ENCODE measurements around the gene IL31. TPM values are rescaled to one million over a fixed set of nuclear protein-coding genes. Genes with fewer than 3 reads are reported as not detected.

The IL31 gene
- total and polyA plus RNA-seq, 2 of the 4 experiments (the other 2 are of a cell fraction): not detected

DNA sequence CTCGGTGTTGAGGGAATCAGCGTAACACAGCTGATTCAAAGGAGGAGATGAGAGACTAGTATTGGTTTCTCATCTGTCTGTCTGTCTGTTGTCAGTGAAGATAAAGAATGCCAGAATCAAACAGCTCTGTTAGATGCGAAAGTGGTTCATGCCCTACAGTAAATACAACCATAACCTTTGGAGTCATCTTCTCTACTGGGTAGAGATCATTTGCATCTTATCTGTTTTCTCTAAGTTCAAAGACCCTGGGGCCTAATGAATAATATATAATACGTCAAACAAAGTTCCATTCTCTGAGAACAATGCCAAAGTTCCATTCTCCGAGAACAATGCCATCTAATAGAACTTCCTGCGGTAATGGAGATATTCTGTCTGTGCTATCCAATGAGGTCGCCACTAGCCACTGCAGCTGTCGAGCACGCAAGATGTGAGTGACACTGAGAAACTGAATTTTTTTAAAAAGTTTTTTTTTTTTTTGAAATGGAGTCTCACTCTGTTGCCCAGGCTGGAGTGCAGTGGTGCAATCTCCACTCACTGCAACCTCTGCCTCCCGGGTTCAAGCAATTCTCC lies 6.6 kb downstream of the IL31 start:
- Histone ChIP-seq H3K4me3 (ENCODE audit: insufficient read depth, low read depth, low read length) (no peak overlapping the region), H2BK15ac (ENCODE audit: low read depth, low read length) (no peak overlapping the region), H3K14ac (replicated peaks; ENCODE audit: low read depth, low read length) (no peak overlapping the region), H2AFZ (replicated peaks; ENCODE audit: low read length, poor library complexity) (no peak overlapping the region), H3K9me3 (ENCODE audit: control insufficient read depth, insufficient read depth, low read length) (no peaks in the 10 kb centered on the region), H2BK5ac (ENCODE audit: low read depth, low read length, poor library complexity, severe bottlenecking) (no peak overlapping the region), H3K56ac (ENCODE audit: extremely low read depth, insufficient read depth, low read length) (no peak overlapping the region), H2BK20ac (ENCODE audit: low read depth, low read length) (no peak overlapping the region), H3K4me2 (ENCODE audit: low read depth, low read length) (no peak overlapping the region), H3K36me3 (ENCODE audit: control insufficient read depth, insufficient read depth, low read length) (no peaks in the 10 kb centered on the region), H3K27me3 (ENCODE audit: control insufficient read depth, insufficient read depth, low read length) (peaks cover 15% of the 10 kb centered on the region), H4K8ac (ENCODE audit: low read depth in 2 of 2, low read length in 2 of 2) (no peak overlapping the region), H3K4ac (ENCODE audit: low read depth, low read length) (no peak overlapping the region), H2AK5ac (ENCODE audit: low read depth, low read length) (no peak overlapping the region), H3K9ac (ENCODE audit: low read depth, low read length) (no peak overlapping the region), H3K23ac (ENCODE audit: low read depth, low read length) (no peak overlapping the region), H3K79me1 (ENCODE audit: low read depth in 1 of 2, low read length in 2 of 2) (no peaks in the 10 kb centered on the region), H3K27ac (ENCODE audit: insufficient read depth, low read length) (no peak overlapping the region), H3K18ac (ENCODE audit: low read depth, low read length) (no peak overlapping the region), H3K4me1 (ENCODE audit: control insufficient read depth, insufficient read depth, low read length) (no peaks in the 10 kb centered on the region), H4K20me1 (ENCODE audit: insufficient read depth, low read length) (no peaks in the 10 kb centered on the region), H4K91ac (ENCODE audit: insufficient read depth, low read depth, low read length) (no peak overlapping the region), H4K5ac (ENCODE audit: low read depth, low read length) (no peak overlapping the region), H2BK120ac (ENCODE audit: low read depth, low read length) (no peak overlapping the region), H2AK9ac (replicated peaks; ENCODE audit: low read depth, low read length, poor library complexity) (no peak overlapping the region), H3K9me1 (ENCODE audit: insufficient read depth, low read length) (no peaks in the 10 kb centered on the region)
- in situ Hi-C loops (cut with MboI; ENCODE audit: low sequenced_read_pairs) (no loop called here), dilution Hi-C loops (cut with HindIII; ENCODE audit: low sequenced_read_pairs, unreplicated experiment) (no loop called here), intact Hi-C loops (cut with micrococcal nuclease) (no loop called here)
- ATAC-seq (ENCODE audit: low read depth) (no peak), DNase-seq (no peak)
- POLR2A ChIA-PET (ENCODE audit: unreplicated experiment): no interaction called here
- no TSS peak for BruUV-seq (replicated peaks)
- no CpG with 5 or more reads among the region's 10 CpGs for WGBS, 2 experiments (ENCODE audit: extremely low coverage in 2 of 2, insufficient read length in 1 of 2)
- no peak for TF ChIP-seq FOS (IDR thresholded peaks at IDR 0.05; ENCODE audit: low read depth, low read length)
- TF ChIP-seq, protein P1, sequence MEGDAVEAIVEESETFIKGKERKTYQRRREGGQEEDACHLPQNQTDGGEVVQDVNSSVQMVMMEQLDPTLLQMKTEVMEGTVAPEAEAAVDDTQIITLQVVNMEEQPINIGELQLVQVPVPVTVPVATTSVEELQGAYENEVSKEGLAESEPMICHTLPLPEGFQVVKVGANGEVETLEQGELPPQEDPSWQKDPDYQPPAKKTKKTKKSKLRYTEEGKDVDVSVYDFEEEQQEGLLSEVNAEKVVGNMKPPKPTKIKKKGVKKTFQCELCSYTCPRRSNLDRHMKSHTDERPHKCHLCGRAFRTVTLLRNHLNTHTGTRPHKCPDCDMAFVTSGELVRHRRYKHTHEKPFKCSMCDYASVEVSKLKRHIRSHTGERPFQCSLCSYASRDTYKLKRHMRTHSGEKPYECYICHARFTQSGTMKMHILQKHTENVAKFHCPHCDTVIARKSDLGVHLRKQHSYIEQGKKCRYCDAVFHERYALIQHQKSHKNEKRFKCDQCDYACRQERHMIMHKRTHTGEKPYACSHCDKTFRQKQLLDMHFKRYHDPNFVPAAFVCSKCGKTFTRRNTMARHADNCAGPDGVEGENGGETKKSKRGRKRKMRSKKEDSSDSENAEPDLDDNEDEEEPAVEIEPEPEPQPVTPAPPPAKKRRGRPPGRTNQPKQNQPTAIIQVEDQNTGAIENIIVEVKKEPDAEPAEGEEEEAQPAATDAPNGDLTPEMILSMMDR (conservative IDR thresholded peaks at IDR 0.05; ENCODE audit: low read depth, low read length): no peak
- TF ChIP-seq CHD1 (IDR thresholded peaks at IDR 0.05; ENCODE audit: low read depth, low read length): no peak
- no peak for TF ChIP-seq RCOR1 (IDR thresholded peaks at IDR 0.05; ENCODE audit: insufficient replicate concordance, low read length)
- TF ChIP-seq RFX5 (IDR thresholded peaks at IDR 0.05; ENCODE audit: low read depth, low read length): no peak
- TF ChIP-seq MXI1 (IDR thresholded peaks at IDR 0.05; ENCODE audit: borderline replicate concordance, low read depth, low read length): no peak
- TF ChIP-seq MAZ (IDR thresholded peaks at IDR 0.05; ENCODE audit: borderline replicate concordance, low read depth, low read length): no peak
- TF ChIP-seq BHLHE40 (IDR thresholded peaks at IDR 0.05; ENCODE audit: low read depth, low read length): no peak
- TF ChIP-seq POLR2A (IDR thresholded peaks at IDR 0.05; ENCODE audit: low read depth, low read length): no peak
- no peak for TF ChIP-seq NFE2L2 (IDR thresholded peaks at IDR 0.05; ENCODE audit: low read depth, low read length)
- CTCF ChIA-PET: no interaction called here

All from IMR-90 (cell line).